GM04503 (cell line): Measurements from ENCODE around the gene PAPPA.

Source experiments
- DNase-seq: peaks from one replicate; pipeline ENCODE4 v3.0.0-alpha.2; 2012; ENCODE audit warnings: low read depth

PAPPA gene

DNA sequence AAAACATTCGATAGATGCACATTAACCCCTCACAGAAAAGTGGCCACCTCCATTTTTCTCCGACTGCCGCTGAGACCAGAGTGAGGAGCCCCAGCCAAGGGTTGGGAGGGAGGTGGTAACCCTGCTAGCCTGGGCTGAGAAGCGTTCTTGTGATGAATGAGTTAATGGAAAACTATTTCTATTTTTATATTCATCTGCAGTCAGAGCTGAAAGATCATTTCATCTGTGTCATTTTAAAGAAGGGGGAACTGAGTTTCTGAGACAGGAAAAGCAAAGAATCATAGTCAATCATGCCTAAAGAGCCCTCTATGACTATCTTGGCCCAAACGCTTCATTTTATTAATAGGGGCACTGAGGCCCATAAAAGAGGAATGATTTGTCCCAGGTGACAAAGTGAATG is 229.5 kb downstream of the PAPPA start:
- no peak for DNase-seq

DNA sequence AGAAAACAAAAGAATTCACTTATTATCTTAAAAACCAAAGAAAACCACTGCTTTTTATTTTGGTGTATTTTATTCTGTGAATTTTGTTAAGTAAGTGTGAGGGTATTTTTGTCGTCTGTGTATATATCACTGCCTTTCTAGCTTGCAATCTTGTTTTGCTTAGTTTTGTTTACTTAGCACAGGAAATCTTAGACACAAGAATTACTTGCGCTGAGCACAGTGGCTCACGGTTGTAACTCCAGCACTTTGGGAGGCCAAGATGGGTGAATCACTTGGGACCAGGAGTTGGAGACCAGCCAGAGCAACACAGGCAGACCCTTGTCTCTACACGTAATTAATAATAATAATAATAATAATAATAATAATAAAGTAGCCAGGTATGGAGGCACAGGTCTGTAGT is 230.3 kb downstream of the PAPPA start:
- no peak for DNase-seq

DNA sequence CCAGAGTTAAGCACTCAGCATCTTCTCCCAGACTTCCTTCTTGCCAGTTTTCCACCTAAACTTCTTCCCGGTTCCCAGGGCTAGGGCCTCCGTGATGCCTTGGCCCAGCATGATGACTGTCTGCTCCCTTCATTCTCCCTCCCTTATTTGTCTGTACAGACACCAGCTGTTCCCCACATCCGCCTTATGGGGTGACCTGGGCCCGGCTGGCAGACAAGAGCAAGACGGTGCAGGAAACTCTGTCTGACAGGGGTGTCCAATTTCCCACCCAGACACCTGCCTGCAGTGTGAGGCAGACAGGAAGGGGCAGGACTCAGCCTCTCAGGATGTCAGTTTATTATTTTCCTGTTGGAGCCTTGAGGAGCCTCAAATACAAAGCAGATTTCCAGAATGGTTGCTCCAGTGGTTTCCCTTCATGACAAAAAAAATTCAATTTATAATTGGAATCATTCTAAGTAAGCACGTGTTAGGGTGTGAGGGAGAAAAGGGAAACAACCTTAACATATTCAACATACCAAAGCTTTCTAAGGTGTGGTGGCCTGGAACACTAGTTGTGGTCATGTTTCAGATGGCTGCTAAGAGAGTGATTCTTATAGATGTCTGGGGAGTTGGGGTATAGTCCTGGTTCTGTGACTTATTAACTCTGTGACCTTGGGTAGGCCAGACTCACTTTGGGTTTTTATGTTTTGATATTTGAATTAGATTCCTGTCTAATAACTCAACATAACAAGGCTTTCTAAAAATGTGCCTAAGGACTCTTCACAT is 234.5 kb downstream of the PAPPA start:
- DNase-seq: no peak

DNA sequence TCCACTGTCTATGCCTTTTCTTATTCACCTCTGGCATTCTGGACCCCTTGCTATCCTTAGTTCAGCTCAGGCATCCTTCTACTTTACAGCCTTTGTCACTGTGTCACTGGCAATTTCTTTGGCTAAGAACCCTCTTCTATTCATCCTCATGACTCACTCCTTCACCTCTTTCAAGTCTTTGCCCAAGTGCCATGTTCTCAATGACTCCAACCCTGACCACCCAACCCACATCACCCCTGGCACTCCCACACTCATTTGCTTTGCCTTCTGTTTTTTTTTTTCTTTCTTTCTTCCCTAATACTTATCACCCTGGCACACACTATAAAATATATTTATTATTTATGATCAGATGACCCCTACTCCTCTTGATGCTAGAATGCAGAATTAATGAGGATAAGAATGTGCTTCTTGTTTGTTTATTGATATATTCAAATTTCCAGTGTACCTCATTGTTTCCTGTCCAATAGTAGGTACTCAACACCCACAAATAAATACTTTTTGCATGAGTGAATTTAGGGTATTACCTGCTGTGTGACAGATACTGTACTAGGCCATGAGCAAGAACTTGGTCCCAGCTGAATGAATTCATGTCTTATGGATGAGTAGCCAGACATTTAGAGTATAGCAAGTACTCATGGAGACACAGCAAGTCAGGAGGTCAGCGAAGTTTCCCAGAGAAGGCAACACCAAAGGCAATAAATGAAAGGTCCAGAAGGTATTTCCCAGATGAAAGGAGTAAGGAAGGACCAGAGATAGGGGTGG is 236.1 kb downstream of the PAPPA start:
- no peak for DNase-seq

DNA sequence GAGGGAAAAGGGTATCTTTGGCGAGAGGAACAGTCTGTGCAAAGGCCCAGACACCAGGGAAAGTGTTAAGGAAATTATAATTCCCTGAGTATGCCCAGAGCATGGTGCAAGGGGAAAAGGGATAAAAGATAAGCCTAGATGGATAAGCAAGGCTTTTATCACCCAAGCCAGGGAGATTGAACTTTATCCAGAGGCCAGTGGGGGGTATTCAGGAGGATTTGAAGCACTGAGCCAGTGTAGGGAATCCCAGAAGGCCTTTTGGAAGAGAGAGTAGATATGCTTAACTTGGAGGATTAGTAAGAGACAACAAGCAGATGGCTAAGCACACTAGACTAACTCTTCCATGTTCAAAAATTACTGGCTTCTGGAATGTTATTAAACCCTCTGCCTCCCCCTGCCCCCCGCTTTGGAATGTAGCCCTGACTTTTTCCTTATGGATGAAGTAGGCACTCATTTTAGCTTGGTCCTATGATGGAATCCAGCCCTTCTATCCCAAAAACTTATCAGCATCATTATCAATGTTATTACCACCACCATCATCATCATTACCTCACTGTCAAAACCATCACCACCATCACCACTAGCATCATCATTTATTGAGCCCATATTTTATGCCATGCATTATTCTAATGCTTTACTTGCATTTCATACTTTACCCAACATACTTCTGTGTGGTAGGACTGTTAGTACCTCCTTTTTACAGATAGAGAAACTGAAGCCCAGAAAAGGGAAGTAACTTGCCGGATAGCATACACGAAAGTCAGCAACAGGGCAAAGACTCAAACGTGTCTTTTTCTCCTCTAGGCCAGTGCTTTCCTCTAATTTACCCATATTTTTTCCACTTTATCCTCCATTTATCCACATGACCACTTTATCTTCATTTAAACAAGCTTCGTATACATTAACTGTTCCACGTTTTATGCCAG is 237.0 kb downstream of the PAPPA start:
- no peak for DNase-seq

DNA sequence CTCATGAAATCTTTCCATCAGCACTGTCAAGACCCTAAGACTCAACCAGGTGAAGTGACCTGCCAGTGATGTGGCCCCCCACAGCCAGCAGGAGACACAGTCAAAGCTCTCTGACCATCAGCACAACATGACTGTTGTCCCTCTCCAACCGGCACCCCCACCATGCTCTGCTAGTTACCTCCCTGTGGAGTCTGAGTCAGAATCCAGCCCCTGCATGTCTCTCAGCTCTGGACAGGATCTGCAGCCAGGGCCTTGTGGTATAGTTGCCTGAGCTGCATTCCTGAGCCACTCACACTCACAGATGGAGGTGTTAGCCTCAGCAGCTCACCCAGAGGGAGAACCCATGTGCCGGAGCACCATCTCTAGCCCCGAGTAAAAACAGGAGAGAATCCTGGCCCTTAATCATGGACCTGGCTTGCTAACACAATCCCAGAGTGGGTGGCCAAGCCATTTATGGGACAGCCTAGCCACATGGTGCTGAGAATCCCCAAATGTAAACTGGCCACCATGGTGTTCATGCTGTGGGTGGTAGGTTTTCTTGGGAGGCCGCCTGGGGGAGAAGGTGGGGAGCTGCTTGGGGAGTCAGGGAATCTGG is 237.8 kb downstream of the PAPPA start:
- peak; percentile 46 for DNase-seq

DNA sequence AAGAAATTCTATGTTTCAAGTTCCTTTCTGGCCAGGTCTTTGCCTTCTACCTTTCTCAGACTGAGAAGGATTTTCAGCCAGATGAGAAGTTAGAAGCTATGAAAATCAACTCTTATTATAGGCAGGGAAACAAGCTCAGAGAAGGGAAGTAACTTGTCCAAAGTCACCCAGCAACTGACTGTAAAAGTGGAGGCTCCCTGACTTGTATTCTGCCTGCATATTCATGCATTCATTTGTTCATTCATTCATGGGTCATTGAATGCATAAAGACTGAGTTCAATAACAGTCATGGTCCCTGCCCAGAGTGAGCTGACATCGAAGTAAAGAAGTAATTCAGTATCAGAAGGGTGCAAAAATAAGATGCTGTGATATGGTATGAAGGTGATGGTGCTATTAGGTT is 239.6 kb downstream of the PAPPA start:
- no peak for DNase-seq

DNA sequence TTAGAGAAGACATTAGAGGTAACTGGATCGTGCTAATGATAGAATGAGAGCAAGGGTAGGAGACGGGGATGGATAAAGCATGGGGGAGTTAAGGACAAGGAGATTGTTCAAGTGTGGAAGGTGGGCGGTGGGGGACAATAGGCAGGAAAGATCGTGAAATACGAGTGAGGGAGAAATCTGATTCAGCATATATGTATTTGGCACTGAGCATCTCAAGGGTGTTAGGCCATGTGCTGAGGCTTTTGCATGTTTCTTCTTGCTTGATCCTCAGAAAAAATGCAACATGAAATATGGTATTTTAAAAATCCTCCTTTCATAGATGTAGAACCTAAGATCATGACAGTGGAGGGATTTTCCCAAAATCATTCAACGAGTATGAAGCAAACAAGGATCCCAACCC is 240.5 kb downstream of the PAPPA start:
- DNase-seq: no peak

DNA sequence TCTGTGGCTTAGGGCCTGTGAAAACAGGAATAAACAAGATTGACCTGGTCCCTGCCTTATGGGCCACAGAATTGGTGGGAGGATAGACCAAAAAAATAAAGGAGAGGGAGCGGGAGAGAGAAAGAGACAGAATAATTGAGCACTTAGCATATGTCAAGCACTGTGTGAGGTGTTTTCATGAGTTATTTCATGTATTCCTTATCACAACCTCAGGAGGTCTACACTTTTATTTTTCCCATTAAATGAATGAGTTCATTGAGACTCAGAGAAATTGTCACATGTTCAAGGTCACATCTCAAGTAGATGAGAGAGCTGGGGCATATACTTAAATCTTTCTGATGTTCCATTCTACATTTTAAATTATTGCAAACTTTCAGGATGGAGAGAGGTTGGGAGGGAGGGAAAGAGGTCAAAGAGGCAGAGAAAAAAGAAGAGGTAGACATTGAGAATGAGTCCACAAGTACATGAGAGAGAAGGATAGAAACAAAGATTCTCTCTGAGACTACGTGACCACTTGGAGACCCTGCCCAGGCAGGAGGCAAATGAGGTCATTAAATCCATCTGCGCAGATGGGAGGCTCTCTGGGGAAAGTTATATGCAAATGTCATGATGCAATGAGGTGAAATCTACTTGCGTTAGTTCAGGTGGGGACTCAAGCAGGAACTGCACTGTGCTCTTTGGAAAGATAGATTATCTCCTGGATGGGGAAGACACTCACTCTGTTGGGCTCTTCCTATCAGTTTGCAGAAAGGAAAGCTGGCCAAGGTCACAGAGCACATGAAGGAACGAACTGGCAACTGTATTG is 241.5 kb downstream of the PAPPA start:
- no peak for DNase-seq

DNA sequence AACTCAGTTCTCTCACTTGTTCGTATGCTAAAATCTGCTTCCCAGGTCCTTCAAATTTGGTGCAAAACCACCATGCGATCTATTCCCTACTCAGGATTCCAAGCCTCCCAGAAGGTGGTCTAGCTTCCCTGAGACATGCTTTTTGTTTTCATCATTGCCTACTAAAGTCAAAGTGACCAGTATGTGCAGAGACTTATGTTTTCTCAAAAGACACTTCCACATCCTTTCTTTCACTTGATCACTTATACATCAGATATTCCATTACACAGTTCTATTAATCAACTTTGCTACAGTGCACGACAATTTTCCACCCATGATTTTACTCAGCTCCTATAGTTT is 242.1 kb downstream of the PAPPA start:
- no peak for DNase-seq

DNA sequence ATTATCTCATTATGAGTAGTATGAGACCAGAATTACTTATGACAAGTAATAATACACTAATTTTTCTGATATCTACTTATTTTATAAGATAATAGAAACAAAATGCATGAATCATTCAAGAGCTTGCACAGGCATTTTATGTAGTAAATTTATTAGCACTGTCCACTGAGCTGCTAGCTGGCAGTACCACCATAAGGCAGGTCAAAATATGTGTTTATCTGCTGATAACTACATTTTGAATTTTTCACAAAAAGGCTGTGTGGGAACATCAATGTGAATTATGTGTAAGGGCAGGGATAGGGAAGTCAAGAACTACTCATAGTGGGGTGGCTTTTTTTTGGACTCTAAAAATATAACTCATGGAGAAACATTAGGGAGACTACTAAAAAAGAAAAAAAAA is 249.6 kb downstream of the PAPPA start:
- no peak for DNase-seq

DNA sequence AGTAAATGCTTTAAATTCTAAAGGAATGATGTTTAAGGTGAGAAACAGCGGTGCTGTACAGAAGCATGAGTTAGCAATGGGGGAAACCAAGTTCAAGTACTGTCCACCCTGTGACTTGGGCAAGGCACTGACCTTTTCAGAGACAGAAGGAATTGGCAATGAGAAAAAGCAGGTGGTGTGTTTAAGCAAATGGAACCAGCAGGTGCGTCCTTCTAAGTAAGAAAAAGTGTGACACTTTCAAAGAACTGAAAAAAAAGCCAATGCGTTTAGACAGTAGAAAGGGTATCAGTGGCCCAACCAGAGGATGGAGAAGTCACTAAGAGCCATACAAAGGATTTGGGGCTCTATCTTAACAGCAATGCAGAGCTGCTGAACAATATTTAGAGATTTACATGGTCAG is 250.6 kb downstream of the PAPPA start:
- no peak for DNase-seq

DNA sequence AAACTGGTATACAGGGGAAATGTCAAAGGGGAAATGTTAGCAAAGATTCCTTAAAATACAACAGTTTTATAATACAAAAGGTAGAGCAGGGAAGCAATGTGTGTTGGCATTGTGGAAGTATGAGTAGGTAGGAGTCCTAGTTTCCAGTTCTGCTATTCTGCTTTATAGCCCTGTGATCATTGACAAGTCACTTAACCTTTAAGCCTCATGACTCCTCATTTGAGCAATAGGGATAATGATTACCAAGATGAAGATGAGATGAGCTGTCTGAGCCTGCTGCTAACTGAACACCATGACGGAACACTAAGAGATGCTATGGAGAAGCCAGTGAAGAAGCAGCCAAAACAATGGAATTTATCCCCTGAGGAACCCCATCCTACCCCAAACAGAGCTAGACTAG is 251.7 kb downstream of the PAPPA start:
- DNase-seq: no peak

DNA sequence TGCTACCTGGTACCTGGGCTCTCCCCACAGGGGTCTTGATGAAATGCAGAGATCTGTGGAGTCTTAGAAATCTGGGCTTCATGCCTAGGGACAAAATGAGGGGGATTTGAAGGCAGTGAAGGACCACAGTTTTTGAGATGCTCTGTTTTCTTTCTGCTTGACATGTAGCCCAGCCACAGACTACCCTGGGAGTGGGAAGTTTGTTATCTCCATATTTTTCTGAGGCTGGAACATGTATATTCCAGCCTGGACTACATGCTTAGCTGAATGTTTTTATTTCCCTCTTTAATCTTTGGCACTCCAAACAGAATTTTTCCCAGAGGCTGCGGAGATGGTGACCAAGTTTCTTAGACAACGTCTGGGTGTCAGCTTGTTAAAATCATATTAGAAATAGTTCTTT is 252.9 kb downstream of the PAPPA start:
- no peak for DNase-seq

DNA sequence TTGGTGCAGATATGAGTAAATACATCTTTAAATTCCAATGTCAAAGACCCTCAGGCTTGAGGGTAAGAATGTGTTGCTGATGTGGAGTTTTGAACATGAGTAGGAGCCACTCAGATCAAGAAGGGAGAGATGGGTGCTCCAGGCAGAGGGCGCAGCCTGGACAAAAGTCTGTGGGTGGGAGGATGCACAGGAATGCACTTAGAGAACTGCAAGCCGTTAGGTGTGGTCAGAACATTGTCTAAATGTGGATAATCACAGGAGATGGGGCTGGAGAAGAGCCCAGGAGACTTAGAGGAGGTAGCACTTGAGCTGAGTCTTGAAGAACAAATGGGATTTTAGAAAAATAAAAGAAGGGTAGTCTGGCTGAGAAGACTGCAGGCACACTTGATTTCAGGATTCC is 255.5 kb downstream of the PAPPA start:
- no peak for DNase-seq

DNA sequence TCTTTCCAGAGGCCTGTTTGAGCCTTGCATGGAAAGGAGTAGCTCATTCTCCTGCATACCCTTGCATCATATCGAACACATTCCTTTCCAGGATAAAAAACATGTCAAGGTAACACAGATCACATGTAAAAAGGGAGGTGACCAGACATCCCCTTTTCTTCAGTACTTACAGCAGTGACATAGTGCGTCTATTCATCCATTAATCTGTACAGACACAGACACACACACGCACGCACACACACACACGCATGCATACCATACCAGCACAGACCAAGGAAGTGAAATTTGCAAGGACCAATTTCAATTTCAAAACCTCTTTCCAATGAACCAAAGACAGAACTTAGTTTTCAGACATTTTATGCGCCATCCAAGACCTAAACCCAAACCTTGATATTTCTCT is 256.0 kb downstream of the PAPPA start:
- no peak for DNase-seq

DNA sequence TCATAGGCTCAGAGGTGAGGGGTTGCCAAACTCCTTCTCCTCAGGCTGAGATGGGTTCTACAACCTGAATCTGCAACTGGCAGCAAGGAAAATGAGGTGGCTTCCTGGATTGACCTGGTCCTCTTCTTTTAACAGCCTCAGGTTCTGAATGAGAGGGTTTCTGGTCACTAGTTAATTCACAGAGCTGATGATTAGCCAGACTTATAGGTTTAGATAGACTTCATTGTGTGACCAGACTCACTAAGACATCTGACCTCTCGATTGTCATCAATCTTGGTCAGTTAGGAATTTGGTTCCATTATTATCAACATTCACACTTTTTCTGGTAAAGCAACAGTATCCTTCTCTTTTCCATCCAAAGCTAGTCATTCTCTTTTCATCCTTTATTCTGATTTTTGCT is 257.9 kb downstream of the PAPPA start:
- DNase-seq: no peak

DNA sequence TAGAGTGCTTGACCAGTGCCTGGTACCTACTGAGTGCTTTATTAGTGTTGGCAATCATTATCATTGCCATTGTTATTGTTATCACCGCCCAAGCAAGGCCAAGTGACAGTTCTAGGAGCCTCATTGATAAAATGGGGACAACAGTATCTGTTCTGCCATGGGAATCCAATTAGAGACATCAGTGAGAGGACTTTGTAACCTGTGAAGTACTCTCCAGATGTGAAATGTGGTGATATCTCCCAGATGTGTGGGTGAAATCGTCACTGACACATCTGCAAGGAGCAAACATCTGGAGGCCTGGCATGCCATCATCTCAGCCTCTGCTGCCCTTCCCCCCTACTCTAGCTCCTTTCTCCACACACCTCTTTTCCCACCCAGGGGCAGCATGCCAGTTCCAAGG is 260.8 kb downstream of the PAPPA start:
- DNase-seq: no peak

DNA sequence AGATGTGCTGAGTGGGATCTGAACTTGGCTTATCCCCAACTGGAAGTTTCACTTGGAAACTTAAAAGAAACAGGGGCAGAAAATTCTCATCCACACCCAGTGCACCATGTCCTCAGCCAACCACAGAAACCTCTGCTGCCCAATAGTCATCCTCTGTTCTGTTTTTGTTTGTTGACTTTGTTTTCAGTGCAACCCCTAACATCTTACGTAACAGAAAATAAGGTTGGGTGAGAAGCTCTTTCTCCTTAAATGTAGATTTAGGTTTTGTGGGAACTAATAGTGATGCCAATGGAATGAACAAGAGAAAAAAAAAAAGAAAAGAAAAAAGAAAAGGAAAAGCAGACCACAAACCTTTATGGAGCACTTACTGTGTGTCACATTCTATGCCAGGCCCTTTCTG is 262.8 kb downstream of the PAPPA start:
- no peak for DNase-seq

DNA sequence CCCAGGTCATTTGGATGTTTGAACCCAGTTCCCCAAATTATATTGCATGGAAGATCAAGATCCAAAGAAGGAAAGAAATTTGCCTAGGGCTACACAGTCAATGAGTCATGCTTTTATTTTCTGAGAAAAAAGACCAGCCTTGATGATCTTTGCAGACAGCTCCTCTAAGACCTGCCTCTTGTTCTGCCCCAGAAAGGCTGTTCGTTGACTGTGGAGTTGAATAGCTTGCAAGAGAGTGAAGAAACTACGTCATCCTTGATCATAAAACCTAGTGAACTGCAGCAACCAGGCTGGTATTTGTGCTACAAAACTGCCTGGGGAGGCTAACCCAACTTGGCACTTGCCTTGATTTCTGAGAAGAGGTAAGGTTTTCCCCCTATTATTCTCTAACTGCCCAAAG is 263.9 kb downstream of the PAPPA start:
- DNase-seq: no peak

DNA sequence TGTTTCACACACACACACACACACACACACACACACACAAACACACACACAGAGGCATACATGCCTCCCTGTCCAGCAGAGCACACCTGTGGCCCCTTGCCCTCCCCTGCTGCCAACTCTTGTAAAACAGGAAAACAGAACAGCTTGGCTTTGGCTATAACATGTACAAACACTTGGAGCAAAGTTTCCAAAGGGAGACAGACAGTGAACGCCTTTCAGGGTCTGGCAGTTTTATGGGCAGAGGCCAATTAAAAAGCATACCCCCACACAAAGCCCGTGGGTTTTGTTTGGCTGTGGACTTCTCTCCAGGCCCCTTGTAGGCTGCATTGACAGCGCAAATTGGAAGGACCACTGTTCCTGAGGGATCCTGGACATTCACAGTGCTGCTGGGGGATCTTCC is 265.6 kb downstream of the PAPPA start:
- DNase-seq: no peak
